Right lobe of liver (tissue), 6 donors: ENCODE measurements around the gene NUDT5. TPM values are rescaled to one million over a fixed set of nuclear protein-coding genes. Genes with fewer than 3 reads are reported as not detected.
A peak's percentile ranks its signal among the peaks of the same experiment; 100 is the strongest.

Experiments
- ATAC-seq, 4 donors: fragments of 200-7000 bp; cut with Tn5 transposase; one replicate each; pipeline ENCODE4 v1.9.1; 2020; ENCODE audit warnings: mild to moderate bottlenecking in 4 of 4, moderate library complexity in 4 of 4
- DNase-seq, 3 donors: peaks; one replicate each; pipeline ENCODE4 v3.0.0-alpha.2; 2020
- H3K27ac ChIP-seq, 3 donors: fragments of 200-600 bp; one replicate each; pipeline ENCODE4 v1.8.0; 2022
- H3K27me3 ChIP-seq, 2 donors: fragments of 200-600 bp; one replicate each; pipeline ENCODE4 v1.8.0; 2022
- H3K36me3 ChIP-seq, 4 donors: fragments of 200-600 bp; sonication (generic) in 1 of 4; one replicate each; pipeline versions ENCODE4 v1.5.1 to v1.8.0; 2017 to 2022; ENCODE audit warnings: control low read depth in 1 of 4
- H3K4me1 ChIP-seq, 4 donors: fragments of 200-600 bp; sonication (generic) in 1 of 4; one replicate each; pipeline versions ENCODE4 v1.5.1 to v1.8.0; 2017 to 2022; ENCODE audit warnings: control low read depth in 1 of 4
- H3K4me3 ChIP-seq, 3 donors: fragments of 200-600 bp; one replicate each; pipeline ENCODE4 v1.8.0; 2022
- H3K9me3 ChIP-seq, 4 donors: fragments of 200-600 bp; sonication (generic) in 1 of 4; one replicate each; pipeline versions ENCODE4 v1.5.1 to v1.8.0; 2017 to 2022; ENCODE audit warnings: control low read depth in 1 of 4
- POLR2A ChIP-seq: fragments of 450-650 bp; IDR thresholded peaks from one replicate; pipeline ENCODE4 v1.6.1; 2017; ENCODE audit warnings: antibody characterized with exemption, mild to moderate bottlenecking
- WGBS: methylation state at CpG from one replicate; pipeline ENCODE4 v1.1.6; 2018; ENCODE audit warnings: low coverage, low lambda C conversion rate; ENCODE audit not compliant: insufficient coverage; ENCODE audit errors: missing lambda C conversion rate; 5-methylcytosine and 5-hydroxymethylcytosine counted together
- intact Hi-C, 2 donors: fragments of 100-400 bp; cut with DNase I; formaldehyde crosslinking; loops; one replicate each; pipeline versions ENCODE4 v1.11.2 to v1.14.1; 2022
- total RNA-seq, 6 experiments: library from RNA; depleted of rRNA in 2 of 6; stranded (reverse); fragments of >200 nt in 2 of 6; fragmentation: NEBNext Ultra II Directional in 3 of 6; extraction: Animal tissue kit (Norgen Biotek cat#: 25700) in 3 of 6; gene quantifications; one replicate each; pipeline versions ENCODE4 v1.1.0 to v1.2.4, GENCODE V29; 2016 to 2023
- TF ChIP-seq, protein P1 (sequence below), 4 donors: fragments of 200-600 bp in 3 of 4; fragments of 450-650 bp in 1 of 4; IDR thresholded peaks; one replicate each; pipeline versions ENCODE4 v1.5.1 to v1.8.0; 2016 to 2022; ENCODE audit warnings: antibody characterized with exemption in 4 of 4, mild to moderate bottlenecking in 2 of 4
- donor health status: DM: no; HTN: yes; CAD: no.
- donor health status: DM: no; HTN: no; CAD: no.
- donor health status: DM: no; HTN: no; CAD: no.
- donor health status: DM: no; HTN: yes; CAD: no.
- donor health status: DM: no; HTN: yes; CAD: no.

NUDT5 gene
- total RNA-seq, 6 experiments from 2014 or later: 48.6 to 64.3 (median 55.8) TPM

DNA sequence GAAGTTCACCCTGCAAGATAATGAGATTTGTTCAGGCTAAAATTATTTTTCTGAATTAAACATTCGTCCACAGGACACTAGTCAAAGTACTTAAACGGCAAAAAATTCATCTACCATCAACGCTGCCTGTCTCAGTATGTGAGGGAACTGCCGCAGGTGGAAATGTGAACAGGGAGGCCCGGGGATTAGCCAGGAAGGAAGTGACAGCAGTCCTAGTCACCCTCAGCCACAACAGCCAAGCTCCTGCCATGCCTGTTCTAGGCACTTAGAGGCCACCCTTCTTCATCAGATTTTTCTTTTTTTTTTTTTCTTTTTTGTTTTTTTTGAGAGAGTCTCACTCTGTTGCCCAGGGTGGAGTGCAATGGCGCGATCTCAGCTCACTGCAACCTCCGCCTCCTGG lies 9.4 kb downstream of the NUDT5 start:
- Histone ChIP-seq H3K27me3 (no peaks in the 10 kb centered on the region), H3K4me1 (peaks cover 0 to 12% (median 5%) of the 10 kb centered on the region in 4 donors), H3K36me3 (peaks cover 0 to 21% (median 1%) of the 10 kb centered on the region in 4 donors), H3K4me3 (no peak overlapping the region), H3K27ac (no peak overlapping the region), H3K9me3 (no peaks in the 10 kb centered on the region)
- TF ChIP-seq POLR2A: no peak
- TF ChIP-seq, protein P1, sequence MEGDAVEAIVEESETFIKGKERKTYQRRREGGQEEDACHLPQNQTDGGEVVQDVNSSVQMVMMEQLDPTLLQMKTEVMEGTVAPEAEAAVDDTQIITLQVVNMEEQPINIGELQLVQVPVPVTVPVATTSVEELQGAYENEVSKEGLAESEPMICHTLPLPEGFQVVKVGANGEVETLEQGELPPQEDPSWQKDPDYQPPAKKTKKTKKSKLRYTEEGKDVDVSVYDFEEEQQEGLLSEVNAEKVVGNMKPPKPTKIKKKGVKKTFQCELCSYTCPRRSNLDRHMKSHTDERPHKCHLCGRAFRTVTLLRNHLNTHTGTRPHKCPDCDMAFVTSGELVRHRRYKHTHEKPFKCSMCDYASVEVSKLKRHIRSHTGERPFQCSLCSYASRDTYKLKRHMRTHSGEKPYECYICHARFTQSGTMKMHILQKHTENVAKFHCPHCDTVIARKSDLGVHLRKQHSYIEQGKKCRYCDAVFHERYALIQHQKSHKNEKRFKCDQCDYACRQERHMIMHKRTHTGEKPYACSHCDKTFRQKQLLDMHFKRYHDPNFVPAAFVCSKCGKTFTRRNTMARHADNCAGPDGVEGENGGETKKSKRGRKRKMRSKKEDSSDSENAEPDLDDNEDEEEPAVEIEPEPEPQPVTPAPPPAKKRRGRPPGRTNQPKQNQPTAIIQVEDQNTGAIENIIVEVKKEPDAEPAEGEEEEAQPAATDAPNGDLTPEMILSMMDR (IDR thresholded peaks at IDR 0.05): no peak
- DNase-seq: no peak
- 72% methylated on average over 7 of the region's 8 CpGs for WGBS
- no peak for ATAC-seq
- intact Hi-C loops: no loop called here

DNA sequence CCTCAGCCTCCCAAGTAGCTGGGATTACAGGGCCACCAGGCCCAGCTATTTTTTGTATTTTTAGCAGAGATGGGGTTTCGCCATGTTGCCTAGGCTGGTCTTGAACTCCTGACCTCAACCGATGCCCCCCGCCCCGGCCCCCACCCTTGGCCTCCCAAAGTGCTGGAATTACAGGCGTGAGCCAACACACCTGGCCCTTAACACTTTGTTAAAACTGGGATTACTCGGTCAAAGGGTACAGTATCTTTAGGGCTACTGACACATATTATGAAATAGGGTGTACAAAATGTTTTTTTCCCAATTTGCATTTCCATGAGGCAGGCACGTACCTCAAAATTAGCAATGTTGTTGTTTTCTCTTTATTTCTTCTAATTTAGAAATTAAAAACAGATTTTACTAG lies 11.5 kb downstream of the NUDT5 start:
- H3K9me3 ChIP-seq: no peaks in the 10 kb centered on the region
- H3K36me3 ChIP-seq: peaks cover 0 to 31% (median 1%) of the 10 kb centered on the region in 4 donors
- WGBS: 10% methylated on average over 6 of the region's 7 CpGs
- DNase-seq (peak in 1 of 3 donors; percentile 52), ATAC-seq (peak; percentile 56 to 75 (median 66))
- H3K4me1 ChIP-seq: peaks cover 0 to 7% (median 3%) of the 10 kb centered on the region in 4 donors
- intact Hi-C loops: no loop called here
- no peak for TF ChIP-seq POLR2A
- TF ChIP-seq, protein P1 (IDR thresholded peaks at IDR 0.05): no peak
- H3K27ac ChIP-seq: peak overlapping the region in 2 of 3 donors; percentile 39 to 58
- H3K27me3 ChIP-seq: no peaks in the 10 kb centered on the region
- no peak overlapping the region for H3K4me3 ChIP-seq

DNA sequence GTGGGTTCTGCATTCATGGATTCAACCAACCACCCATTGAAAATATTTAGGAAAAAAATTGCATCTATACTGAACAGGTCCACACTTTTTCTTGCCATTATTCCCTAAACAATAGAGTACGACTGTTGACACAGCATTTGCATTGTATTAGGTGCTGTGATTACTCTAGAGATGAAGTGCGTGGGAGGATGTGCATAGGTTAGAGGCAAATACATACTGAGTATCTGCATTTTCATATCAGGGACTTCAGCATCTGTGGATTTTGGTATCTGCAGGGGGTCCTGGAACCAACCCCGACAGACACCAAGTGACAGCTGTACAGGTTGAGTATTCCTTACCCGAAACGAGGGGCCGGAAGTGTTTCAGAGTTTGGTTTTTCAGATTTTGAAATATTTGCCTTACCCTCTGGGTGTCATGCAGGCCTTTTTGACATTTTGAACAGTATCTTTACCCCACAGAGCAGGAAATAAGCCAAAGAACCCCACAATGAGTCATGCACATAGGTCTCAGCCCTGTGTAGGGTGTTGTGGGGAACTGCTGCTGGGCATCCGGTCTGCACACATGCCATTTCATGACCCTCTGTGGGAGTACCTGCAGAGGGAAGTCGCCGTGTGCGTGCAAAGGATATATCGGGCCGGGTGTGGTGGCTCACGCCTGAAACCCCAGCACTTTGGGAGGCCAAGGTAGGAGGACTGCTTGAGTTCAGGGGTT lies 14.5 kb downstream of the NUDT5 start:
- Histone ChIP-seq H3K27ac (no peak overlapping the region), H3K4me1 (peaks cover 0 to 7% (median 3%) of the 10 kb centered on the region in 4 donors), H3K9me3 (no peaks in the 10 kb centered on the region), H3K4me3 (no peak overlapping the region), H3K36me3 (peaks cover 0 to 56% (median 17%) of the 10 kb centered on the region in 4 donors), H3K27me3 (no peaks in the 10 kb centered on the region)
- peak; percentile 46 to 51 (median 48) for ATAC-seq
- no peak for TF ChIP-seq POLR2A
- TF ChIP-seq, protein P1 (IDR thresholded peaks at IDR 0.05): no peak
- 50% methylated on average over 12 of the region's 13 CpGs for WGBS
- DNase-seq: no peak
- intact Hi-C loops: no loop called here

DNA sequence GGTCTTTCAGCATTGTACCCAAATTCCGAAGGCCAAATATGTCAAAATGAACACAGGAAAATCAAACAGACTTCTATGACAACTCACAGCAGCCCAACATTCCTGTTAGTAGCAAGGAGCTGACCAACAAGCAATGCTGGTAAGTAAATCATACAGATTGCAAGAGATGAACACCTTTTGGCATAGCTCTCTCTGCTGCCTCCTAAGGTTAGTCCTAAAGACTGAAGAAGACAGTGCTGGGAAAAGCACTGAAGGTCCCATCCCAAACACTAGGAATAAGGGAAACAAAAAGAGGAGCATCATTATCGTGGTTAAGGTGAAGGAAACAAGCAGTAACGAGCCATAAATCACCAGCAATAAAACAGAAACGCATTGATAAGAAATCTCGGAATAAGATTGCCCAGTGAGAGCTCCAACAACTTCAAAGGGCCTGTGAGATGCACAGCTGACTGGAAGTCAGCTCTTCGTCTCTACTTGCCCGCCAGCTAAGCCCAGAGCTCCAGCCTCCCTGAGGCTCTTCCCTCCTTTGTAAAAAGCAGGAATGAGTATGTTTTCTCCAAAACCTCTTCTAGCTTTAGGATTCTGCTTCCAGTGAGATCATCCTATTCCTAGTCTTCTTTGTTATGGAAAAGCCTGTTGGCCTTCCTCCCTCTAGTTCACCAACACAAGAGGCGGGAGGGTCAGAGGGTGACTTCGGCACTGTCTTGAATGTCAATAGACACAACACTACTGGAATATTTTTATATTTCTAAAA lies 15.3 kb downstream of the NUDT5 start:
- H3K27me3 ChIP-seq: no peaks in the 10 kb centered on the region
- 80% methylated on average over 7 of the region's 9 CpGs for WGBS
- peaks cover 0 to 56% (median 17%) of the 10 kb centered on the region in 4 donors for H3K36me3 ChIP-seq

More for the DNA sequence above, 15.3 kb downstream of the NUDT5 start:
- Histone ChIP-seq H3K27ac (no peak overlapping the region), H3K4me3 (no peak overlapping the region), H3K4me1 (peaks cover 0 to 7% (median 3%) of the 10 kb centered on the region in 4 donors), H3K9me3 (no peaks in the 10 kb centered on the region)
- ATAC-seq (no peak), DNase-seq (no peak)
- TF ChIP-seq POLR2A: no peak
- TF ChIP-seq, protein P1 (IDR thresholded peaks at IDR 0.05): no peak
- intact Hi-C loops: no loop called here
